Testis (tissue), 2 donors: ENCODE results near the gene NPEPL1.

Experiments
- POLR2A ChIP-seq: fragments of 450-650 bp; IDR thresholded peaks from one replicate; pipeline ENCODE4 v1.6.1; 2017; ENCODE audit warnings: antibody characterized with exemption, mild to moderate bottlenecking, moderate library complexity
- TF ChIP-seq, protein P1 (sequence below), 3 experiments: fragments of 450-650 bp in 2 of 3; fragments of 200-600 bp in 1 of 3; sonication (generic) in 1 of 3; IDR thresholded peaks; one replicate each; pipeline ENCODE4 v1.5.1; 2016 to 2019; ENCODE audit warnings: antibody characterized with exemption in 3 of 3, mild to moderate bottlenecking in 2 of 3, moderate library complexity in 1 of 3

DNA sequence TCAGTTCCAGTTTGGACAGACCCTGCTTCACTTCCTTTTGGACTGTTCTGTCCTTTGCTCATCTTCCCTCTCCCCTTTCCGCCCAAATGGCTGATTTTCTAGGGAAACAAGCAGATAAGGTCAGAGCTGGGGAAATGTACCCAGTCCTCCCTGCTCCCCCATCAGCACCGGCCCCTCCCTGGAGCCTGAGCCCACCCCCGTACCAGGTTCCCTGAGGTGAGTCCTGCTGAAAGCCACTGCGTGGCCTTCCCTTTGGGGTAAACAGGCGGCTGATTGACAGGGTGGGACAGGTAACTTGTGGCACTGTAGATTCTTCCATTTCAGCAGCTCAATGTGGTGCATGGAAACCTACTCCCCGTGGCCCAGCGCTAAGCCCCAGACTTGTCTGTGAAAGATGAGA, 70.5 kb downstream of the NPEPL1 start:
- no peak for TF ChIP-seq POLR2A
- TF ChIP-seq, protein P1, sequence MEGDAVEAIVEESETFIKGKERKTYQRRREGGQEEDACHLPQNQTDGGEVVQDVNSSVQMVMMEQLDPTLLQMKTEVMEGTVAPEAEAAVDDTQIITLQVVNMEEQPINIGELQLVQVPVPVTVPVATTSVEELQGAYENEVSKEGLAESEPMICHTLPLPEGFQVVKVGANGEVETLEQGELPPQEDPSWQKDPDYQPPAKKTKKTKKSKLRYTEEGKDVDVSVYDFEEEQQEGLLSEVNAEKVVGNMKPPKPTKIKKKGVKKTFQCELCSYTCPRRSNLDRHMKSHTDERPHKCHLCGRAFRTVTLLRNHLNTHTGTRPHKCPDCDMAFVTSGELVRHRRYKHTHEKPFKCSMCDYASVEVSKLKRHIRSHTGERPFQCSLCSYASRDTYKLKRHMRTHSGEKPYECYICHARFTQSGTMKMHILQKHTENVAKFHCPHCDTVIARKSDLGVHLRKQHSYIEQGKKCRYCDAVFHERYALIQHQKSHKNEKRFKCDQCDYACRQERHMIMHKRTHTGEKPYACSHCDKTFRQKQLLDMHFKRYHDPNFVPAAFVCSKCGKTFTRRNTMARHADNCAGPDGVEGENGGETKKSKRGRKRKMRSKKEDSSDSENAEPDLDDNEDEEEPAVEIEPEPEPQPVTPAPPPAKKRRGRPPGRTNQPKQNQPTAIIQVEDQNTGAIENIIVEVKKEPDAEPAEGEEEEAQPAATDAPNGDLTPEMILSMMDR (IDR thresholded peaks at IDR 0.05) = no peak
